A549 (cell line): ENCODE results near the gene CALR3.
"Not testable (repeated sequence)": the region's sequence is repeated elsewhere in the genome, so short reads cannot be mapped to it uniquely, and the experiment has no call there.

Experiments used
- BCL3 ChIP-seq: fragments of >200 bp; sonication (Bioruptor Twin); formaldehyde crosslinking; IDR thresholded peaks from 3 replicates; pipeline ENCODE4 v1.6.1; 2016
- BHLHE40 ChIP-seq: IDR thresholded peaks from 2 replicates; pipeline ENCODE4 v1.6.1; 2012; ENCODE audit warnings: low read depth, low read length, inconsistent platforms
- CEBPB ChIP-seq, 2 experiments: fragments of >200 bp in 1 of 2; sonication (Bioruptor Twin) in 1 of 2; formaldehyde crosslinking in 1 of 2; IDR thresholded peaks; 2 replicates each; pipeline ENCODE4 v1.6.1; 2012 to 2016
- CHD2 ChIP-seq: fragments of 150-350 bp; IDR thresholded peaks from 2 replicates; pipeline ENCODE4 v1.6.1; 2014; ENCODE audit warnings: low read length; ENCODE audit not compliant: partially characterized antibody
- CTCF ChIP-seq: fragments of >200 bp; sonication (Bioruptor Twin); formaldehyde crosslinking; IDR thresholded peaks from 3 replicates; pipeline ENCODE4 v1.5.1; 2016
- GATA3 ChIP-seq: IDR thresholded peaks from 2 replicates; pipeline ENCODE4 v1.6.1; 2012; ENCODE audit warnings: borderline replicate concordance
- HDAC2 ChIP-seq: fragments of 200-600 bp; sonication (generic); IDR thresholded peaks from 2 replicates; pipeline ENCODE4 v1.6.1; 2016
- HMGXB4 ChIP-seq: fragments of 250-450 bp; sonication (Bioruptor Pico); IDR thresholded peaks from 2 replicates; pipeline ENCODE4 v1.5.0; 2021; ENCODE audit warnings: mild to moderate bottlenecking, moderate library complexity, borderline replicate concordance
- KDM1A ChIP-seq: fragments of 200-600 bp; sonication (generic); IDR thresholded peaks from 2 replicates; pipeline ENCODE4 v1.6.1; 2016; ENCODE audit warnings: low read depth, mild to moderate bottlenecking
- MAX ChIP-seq: IDR thresholded peaks from 2 replicates; pipeline ENCODE4 v1.6.1; 2012
- MYC ChIP-seq: IDR thresholded peaks from 2 replicates; pipeline ENCODE4 v1.6.1; 2012; ENCODE audit warnings: mild to moderate bottlenecking, inconsistent platforms, low read length, improper control_type of control experiment, borderline replicate concordance
- NR3C1 ChIP-seq: fragments of >200 bp; sonication (Bioruptor Twin); formaldehyde crosslinking; IDR thresholded peaks from 3 replicates; pipeline ENCODE4 v1.6.1; 2017
- POLR2A ChIP-seq: IDR thresholded peaks from 2 replicates; pipeline ENCODE4 v1.6.1; 2012; ENCODE audit warnings: mild to moderate bottlenecking, low read length

- TF ChIP-seq GATA3; POLR2A; CTCF; MAX; CEBPB (IDR thresholded peaks at IDR 0.05); KDM1A; HDAC2; BHLHE40; BCL3; CHD2; HMGXB4 (CRISPR knock-in tag); MYC; NR3C1: not testable (repeated sequence)
Measured at GRCh38 chr19:16486476-16486875, 9.5 kb downstream of the CALR3 start.
